ENCODE data around the gene NUP42. TPM values are rescaled to one million over a fixed set of nuclear protein-coding genes. Genes with fewer than 3 reads are reported as not detected.

The NUP42 gene
- total RNA-seq, 1 donor from 2014 or later: 32.4 TPM

GRCh38 chr7:23246555-23246954 is 64.7 kb downstream of the NUP42 start, which contains the start of gene GPNMB:
Gene GPNMB, plus strand, starts transcription at chr7:23246775. Its CDS starts 83 bp downstream, at chr7:23246858.
- no peak within 1 kb of the TSS for H3K27ac Mint-ChIP-seq (ENCODE audit: unreplicated experiment)
- H3K9me3 Mint-ChIP-seq (ENCODE audit: unreplicated experiment): no peaks in the 10 kb centered on the region
- no peak within 1 kb of the TSS for H3K4me3 Mint-ChIP-seq (ENCODE audit: unreplicated experiment)
- no peak for TF ChIP-seq CTCF (IDR thresholded peaks at IDR 0.05; ENCODE audit: unreplicated experiment)
- H3K4me1 Mint-ChIP-seq (ENCODE audit: unreplicated experiment): peaks cover 6% of the 10 kb centered on the region
- no peaks in the 10 kb centered on the region for H3K36me3 Mint-ChIP-seq (ENCODE audit: low read depth, unreplicated experiment)
- H3K27me3 Mint-ChIP-seq (ENCODE audit: unreplicated experiment): no peaks in the 10 kb centered on the region
- DNase-seq (ENCODE audit: low spot score): no peak

DNA sequence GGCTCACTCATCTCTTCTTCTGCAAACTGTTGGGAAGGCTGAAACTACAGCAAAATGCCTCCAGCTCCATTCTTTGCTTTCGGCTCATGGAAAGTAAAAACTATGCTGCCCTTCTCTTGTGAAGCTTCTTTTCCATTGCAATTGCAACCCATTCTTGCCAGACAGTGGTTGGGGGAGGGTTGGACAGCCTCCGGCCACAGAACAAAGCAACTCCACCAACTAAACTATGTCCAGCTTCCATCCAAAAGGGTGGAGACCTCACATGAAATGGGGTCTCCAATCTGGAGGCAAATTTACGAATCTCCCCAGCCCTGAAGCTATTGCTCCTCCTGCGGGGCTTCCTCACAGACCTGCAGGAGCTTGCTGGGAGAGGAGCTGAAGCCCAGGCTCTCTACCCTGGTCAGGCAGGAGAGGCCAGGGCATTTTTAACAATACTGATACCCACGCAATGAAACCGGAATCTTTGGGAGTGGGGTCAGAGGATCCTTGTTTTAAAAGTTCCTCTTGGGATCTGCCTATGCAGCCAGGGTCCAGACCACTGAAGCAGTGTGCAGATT is 65.3 kb downstream of the NUP42 start:
- Mint-ChIP-seq H3K27ac (ENCODE audit: unreplicated experiment) (no peak overlapping the region), H3K4me3 (ENCODE audit: unreplicated experiment) (no peak overlapping the region), H3K27me3 (ENCODE audit: unreplicated experiment) (no peaks in the 10 kb centered on the region), H3K4me1 (ENCODE audit: unreplicated experiment) (peaks cover 6% of the 10 kb centered on the region), H3K36me3 (ENCODE audit: low read depth, unreplicated experiment) (no peaks in the 10 kb centered on the region), H3K9me3 (ENCODE audit: unreplicated experiment) (no peaks in the 10 kb centered on the region)
- no peak for DNase-seq (ENCODE audit: low spot score)
- TF ChIP-seq CTCF (IDR thresholded peaks at IDR 0.05; ENCODE audit: unreplicated experiment): no peak

DNA sequence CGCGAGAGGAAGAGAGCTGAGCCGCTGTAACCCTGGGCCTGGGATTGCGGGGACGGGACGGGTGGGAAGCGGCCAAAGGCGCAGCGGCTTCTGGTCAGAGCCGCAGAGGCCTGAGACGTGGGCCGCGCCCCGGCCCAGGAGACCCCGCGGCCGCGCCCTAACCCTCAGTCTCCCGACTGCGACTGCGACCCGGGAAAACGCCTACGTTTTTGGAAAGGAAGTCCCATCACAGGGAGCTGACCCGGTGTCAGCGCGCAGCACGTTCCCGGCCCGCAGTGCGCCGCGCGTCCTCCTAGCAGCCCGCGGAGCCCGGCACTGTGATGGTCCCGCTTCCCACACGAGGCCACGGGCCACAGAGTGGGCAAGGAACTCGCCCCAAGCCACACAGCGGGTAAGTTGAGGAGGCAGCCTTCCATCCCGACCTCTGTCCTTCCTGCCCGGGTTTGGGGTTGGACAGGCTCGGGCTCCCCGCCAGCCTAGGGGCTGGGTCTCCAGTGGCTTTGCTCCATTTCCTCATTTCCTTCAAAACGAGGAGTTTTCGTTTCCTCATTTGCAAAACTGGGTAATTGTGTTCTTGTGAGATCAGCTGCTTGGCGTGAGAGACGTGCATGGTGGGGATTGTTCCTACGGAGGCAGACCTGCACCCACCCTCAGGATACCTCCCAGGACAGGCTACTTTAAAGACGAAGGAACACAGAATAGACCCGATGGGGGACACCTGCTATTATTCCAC is 65.9 kb downstream of the NUP42 start:
- H3K27ac Mint-ChIP-seq (ENCODE audit: unreplicated experiment): no peak overlapping the region
- H3K4me3 Mint-ChIP-seq (ENCODE audit: unreplicated experiment): peak overlapping the region; percentile 24
- TF ChIP-seq CTCF (IDR thresholded peaks at IDR 0.05; ENCODE audit: unreplicated experiment): no peak
- H3K27me3 Mint-ChIP-seq (ENCODE audit: unreplicated experiment): peaks cover 2% of the 10 kb centered on the region
- peak; percentile 17 for DNase-seq (ENCODE audit: low spot score)
- H3K9me3 Mint-ChIP-seq (ENCODE audit: unreplicated experiment): no peaks in the 10 kb centered on the region
- H3K36me3 Mint-ChIP-seq (ENCODE audit: low read depth, unreplicated experiment): no peaks in the 10 kb centered on the region
- H3K4me1 Mint-ChIP-seq (ENCODE audit: unreplicated experiment): peaks cover 6% of the 10 kb centered on the region

DNA sequence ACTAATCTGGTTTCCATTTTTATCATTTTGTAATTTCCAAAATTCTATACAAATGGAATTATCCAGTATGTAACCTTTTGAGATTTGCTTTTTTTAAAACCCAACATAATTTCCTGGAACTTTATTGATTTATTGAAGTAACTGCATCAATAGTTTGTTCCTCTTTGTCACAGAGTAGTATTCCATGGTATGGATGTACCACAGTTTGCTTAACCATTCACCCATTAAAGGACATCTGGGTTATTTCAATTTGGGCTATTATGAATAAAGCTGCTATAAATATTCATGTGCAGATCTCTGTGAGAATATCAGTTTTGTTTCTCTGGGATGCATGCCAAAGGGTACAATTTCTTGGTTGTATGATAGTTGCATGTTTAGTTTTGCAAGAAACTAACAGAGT is 67.6 kb downstream of the NUP42 start:
- no peaks in the 10 kb centered on the region for H3K9me3 Mint-ChIP-seq (ENCODE audit: unreplicated experiment)
- no peak for DNase-seq (ENCODE audit: low spot score)
- no peak overlapping the region for H3K27ac Mint-ChIP-seq (ENCODE audit: unreplicated experiment)
- H3K4me3 Mint-ChIP-seq (ENCODE audit: unreplicated experiment): no peak overlapping the region
- no peaks in the 10 kb centered on the region for H3K36me3 Mint-ChIP-seq (ENCODE audit: low read depth, unreplicated experiment)
- peaks cover 6% of the 10 kb centered on the region for H3K4me1 Mint-ChIP-seq (ENCODE audit: unreplicated experiment)
- TF ChIP-seq CTCF (IDR thresholded peaks at IDR 0.05; ENCODE audit: unreplicated experiment): no peak
- peaks cover 2% of the 10 kb centered on the region for H3K27me3 Mint-ChIP-seq (ENCODE audit: unreplicated experiment)

Other genes starting within 250 kb of the NUP42 start
- gene HYCC1, start 167.9 kb upstream of the NUP42 start, total RNA-seq (ENCODE audit: unreplicated experiment): 93.8 TPM
- 44.8 TPM for gene KLHL7, start 76.3 kb upstream of the NUP42 start, total RNA-seq (ENCODE audit: unreplicated experiment)
- gene GPNMB, start 64.7 kb downstream of the NUP42 start, total RNA-seq (ENCODE audit: unreplicated experiment): 0.49 TPM
- gene MALSU1, start 117.3 kb downstream of the NUP42 start, total RNA-seq (ENCODE audit: unreplicated experiment): 41.5 TPM

All from endothelial cell (in vitro differentiated cells).